ENCODE data around the gene ZNF425.
A peak's percentile ranks its signal among the peaks of the same experiment; 100 is the strongest.
"Not testable (repeated sequence)": the region's sequence is repeated elsewhere in the genome, so short reads cannot be mapped to it uniquely, and the experiment has no call there.

ZNF425 gene

GRCh38 chr7:149130572-149131198 is 4.6 kb upstream of the ZNF425 start:
- no peak for DNase-seq

DNA sequence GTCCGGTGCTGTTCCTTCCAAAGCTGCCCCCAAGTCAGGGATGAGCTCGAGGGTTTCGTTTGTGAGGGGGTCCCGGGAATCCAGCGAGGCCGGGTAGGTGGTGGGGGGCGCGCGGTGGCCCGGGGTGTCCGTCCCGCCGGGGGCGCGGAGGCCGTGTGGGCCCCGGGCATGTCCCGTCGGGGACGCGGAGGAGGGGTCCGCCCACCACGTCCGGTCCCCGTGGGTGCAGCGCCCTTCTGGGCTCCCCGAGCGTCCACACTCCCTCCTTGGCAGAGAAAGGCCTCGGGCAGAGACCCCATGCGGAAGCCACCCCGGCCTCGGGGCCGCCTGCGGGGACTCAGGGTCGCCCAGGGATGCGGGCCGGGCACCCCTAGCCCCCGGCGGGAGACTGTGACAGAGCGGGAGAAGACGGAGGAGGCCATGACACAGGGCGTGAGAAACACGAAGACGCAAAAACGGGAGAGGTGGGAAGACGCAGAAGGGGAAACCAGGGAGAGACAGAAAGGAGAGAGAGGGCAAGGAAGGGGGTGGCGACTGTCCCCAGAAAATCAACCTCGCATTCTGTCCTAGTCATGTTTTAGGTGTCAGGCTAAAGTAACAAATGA is 640 bp upstream of the ZNF425 start:
- DNase-seq: peak; percentile 13

DNA sequence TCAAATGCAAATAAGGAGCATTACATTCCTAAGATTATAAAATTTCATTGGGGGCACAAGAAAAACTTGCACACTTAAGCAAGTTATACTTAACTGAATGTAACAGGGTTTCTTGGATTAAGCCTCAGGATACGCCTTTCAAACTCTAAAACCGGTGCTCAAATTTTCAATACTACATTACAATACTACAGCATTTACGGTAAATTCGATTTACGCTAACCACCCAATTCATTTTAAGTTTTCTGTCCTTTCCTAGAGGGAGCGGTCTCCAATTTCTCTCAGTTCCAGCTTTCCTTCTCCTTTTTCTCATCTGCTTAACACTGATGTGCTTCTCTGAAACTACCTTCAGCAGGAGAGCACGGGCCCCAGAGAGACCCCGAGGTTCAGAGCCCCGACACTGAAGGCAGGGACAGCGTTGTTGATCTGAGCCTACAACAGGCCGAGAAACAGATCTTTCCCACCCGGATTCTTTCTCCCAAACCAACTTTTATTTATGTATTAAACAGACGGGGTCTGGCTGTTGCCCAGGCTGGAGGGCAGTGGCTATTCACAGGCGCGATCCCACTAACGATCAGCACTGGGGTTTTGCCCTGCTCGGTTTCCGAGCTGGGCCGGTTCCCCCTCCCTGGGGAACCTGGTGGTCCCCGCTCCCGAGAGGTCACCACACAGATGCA is 798 bp downstream of the ZNF425 start:
- DNase-seq: no peak

GRCh38 chr7:149109969-149110368 is 16.2 kb downstream of the ZNF425 start:
- no peak for DNase-seq

- no peak for DNase-seq
Observed at GRCh38 chr7:149104749-149105148, 21.4 kb downstream of the ZNF425 start.

DNA sequence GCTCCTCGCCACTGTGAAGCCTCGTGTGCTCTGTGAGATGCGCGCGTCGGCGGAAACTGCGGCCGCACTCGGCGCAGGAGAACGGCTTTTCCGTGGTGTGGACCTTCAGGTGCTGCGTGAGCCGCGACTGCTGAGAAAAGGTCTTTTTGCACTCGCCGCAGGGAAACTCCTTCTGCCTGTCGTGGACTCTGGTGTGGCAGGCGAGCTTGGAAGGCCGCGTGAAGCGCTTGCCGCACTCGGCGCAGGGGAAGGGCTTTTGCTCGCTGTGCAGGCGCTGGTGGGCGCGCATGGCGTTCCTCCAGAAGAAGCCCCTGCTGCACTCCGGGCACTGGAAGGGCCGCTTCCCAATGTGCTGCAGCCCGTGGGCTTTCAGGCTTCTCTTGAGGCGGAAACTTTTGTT is 21.9 kb downstream of the ZNF425 start:
- no peak for DNase-seq

GRCh38 chr7:149103424-149103823 is 22.7 kb downstream of the ZNF425 start:
- no peak for DNase-seq

DNA sequence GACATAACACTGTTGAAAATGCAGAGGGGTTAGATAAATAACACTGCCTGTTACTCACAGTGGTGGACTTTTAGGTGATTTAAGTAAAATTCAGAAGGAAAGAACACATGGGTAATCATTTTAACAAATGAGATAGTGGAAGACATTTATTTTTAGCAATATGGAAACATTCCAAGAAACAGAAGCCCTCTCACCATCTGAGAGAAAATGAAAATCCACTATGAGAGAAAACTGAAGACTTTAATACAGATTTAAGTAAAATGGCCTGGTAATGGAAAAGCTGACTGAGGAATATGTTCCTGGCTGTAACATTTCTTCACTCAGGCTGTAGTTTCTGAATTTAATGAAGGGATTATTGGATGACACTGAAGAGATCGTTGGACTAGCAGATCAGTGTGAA is 23.5 kb downstream of the ZNF425 start:
- DNase-seq: no peak

GRCh38 chr7:149100821-149101220 is 25.3 kb downstream of the ZNF425 start:
- no peak for DNase-seq

DNA sequence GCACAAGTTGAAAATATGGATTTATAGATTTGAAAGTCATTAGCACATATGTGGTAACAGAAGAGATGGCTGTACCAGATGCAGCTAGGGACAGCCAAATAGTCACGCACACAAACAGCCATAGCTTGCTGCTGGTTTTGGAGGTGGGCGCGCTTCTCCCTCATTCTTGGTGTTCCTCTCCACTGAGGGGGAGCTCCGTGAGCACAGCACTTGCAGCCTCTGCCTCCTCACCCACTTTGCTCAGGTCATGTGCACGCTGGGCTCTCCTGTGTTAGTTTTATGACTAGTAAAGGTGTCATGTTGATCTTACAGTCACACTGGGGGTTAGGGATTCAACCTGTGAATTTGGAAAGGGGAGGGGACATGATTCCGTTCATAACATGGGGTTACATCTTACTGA is 27.1 kb downstream of the ZNF425 start:
- no peak for DNase-seq

DNA sequence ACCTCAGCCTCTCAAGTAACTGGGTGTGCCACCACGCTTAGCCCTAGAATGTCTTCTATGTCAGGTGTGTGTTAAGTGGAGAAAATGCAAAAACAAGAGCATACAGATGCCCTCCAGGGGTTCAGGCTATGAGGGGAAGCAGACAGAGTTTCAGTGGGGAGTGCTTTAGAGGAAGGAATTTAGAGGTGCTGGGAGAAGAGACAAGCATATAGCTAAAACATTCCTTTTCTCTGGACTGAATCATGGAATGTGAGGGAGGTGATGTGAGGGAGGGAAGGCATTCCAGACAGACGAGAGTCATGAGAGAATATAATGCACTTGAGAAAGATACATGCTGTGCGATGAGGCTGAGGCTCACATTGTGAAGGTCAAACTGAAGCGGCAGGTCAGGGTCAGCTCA is 29.0 kb downstream of the ZNF425 start:
- DNase-seq: no peak

DNA sequence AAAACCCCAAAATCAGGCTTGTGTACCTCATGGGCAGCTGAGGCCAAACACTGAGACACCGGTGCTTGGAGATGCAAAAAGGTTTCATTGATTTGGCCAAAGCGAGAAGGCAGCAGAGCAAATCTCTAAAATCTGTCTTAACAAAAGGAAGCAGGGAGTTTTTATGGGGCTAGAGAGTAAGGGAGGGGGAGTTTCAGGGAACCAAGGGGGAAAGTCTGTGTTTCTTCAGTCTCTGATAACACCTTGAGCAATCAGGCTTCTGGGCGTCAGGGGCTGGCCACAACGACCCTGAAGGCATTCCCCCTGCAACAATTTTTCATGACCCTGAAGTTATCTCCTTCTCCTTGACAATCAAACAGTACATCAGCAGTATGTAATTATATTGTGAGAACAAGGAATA is 32.9 kb downstream of the ZNF425 start:
- no peak for DNase-seq

- not testable (repeated sequence) for DNase-seq
Observed at GRCh38 chr7:149092244-149092643, 33.9 kb downstream of the ZNF425 start.

GRCh38 chr7:149090397-149091195 is 35.5 kb downstream of the ZNF425 start, which contains the start of gene ZNF786:
ZNF786 (minus strand) TSS chr7:149090718; CDS start chr7:149090640, 78 bp downstream.
- peak; percentile 81 for DNase-seq

DNA sequence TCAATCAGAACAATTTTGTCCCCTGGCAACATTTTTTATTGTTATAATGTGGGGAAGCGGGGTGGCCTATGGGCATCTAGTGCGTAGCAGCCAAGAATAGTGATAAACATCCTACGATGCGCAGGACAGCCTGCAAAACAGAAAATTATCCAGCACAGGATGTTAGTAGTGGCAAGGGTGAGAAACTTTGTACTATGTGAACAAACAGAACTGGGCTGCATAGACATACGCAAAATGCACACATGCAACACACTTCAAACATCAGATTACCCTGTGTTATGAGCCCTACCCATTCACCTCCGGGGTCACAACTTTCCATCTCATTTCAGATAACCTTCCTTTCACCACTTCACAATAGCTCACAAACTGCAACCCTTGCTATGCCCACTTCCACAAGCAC is 38.7 kb downstream of the ZNF425 start:
- DNase-seq: no peak

GRCh38 chr7:149085866-149086265 is 40.3 kb downstream of the ZNF425 start:
- no peak for DNase-seq

- no peak for DNase-seq
Observed at GRCh38 chr7:149084407-149084806, 41.7 kb downstream of the ZNF425 start.

DNA sequence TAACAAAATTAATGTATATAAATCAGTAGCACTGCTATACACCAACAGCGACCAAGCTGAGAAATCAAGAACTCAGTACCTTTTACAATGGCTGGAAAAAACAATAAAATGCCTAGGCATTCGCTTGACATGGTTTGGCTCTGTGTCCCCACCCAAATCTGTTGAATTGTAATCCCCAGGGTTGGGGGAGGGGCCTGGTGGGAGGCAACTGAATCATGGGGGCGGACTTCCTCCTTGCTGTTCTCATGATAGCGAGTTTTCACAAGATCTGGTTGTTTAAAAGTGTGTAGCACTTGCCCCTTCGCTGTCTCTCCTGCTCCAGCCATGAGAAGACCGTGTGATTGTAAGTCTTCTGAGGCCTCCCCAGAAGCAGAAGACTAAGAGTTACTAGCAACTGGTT is 44.2 kb downstream of the ZNF425 start:
- DNase-seq: no peak

- no peak for DNase-seq
Observed at GRCh38 chr7:149077594-149077993, 48.5 kb downstream of the ZNF425 start.

DNA sequence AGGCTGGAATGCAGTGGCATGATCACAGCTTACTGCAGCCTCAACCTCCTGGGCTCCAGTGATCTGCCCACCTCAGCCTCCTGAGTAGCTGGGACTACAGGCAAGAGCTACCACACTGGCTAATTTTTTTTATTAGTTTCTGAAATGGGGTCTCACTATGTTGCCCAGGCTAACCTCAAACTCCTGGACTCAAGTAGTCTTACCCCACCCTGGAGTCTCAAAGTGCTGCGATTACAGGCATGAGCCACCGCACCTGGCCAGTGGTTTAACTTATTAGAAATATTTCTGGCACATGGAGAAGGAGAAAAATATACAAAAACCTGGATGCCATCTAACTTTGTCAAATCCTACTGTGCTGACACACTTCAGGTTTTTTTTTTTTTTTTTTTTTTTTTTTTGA is 50.8 kb downstream of the ZNF425 start:
- no peak for DNase-seq

- no peak for DNase-seq
Observed at GRCh38 chr7:149074116-149074885, 51.8 kb downstream of the ZNF425 start.

DNA sequence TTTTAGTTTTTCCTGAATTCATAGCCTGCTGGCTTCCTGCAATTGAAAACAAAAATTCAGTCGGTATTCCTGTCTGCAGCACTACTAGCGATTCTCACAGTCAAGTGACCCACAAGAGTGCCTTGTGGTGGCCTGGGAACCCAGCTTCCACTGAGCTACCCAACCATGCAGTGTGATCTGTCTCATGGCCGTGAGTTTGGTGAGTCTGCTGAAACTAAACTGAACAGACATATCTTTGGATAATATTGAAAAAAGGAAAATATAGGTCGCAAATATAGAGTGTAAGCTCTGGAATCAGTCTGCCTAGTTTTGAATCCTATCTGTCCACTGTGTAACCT is 53.7 kb downstream of the ZNF425 start:
- DNase-seq: no peak

Measured in effector CD8-positive, alpha-beta T cell (primary cell).